Tibial artery (tissue), 4 donors: Measurements from ENCODE around the gene ZFP14.

ENCODE experiments used
- DNase-seq, 2 donors: peaks; one replicate each; pipeline ENCODE4 v3.0.0-alpha.2; 2019
- H3K27ac ChIP-seq, 2 donors: fragments of 200-600 bp; sonication (generic) in 1 of 2; 1 replicate in 1 of 2; 2 replicates in 1 of 2; pipeline ENCODE4 v1.5.1; 2018 to 2019; ENCODE audit warnings: mild to moderate bottlenecking in 1 of 2
- H3K27me3 ChIP-seq, 2 donors: fragments of 200-600 bp; sonication (generic) in 1 of 2; one replicate each; pipeline versions ENCODE4 v1.5.1 to v1.6.0; 2016 to 2019
- H3K36me3 ChIP-seq, 3 donors: fragments of 200-600 bp; sonication (generic) in 2 of 3; one replicate each; pipeline ENCODE4 v1.5.1; 2016 to 2019; ENCODE audit warnings: mild to moderate bottlenecking in 2 of 3
- H3K4me1 ChIP-seq, 4 donors: fragments of 200-600 bp; sonication (generic) in 2 of 4; 1 replicate in 3 of 4; 2 replicates in 1 of 4; pipeline ENCODE4 v1.5.1; 2016 to 2019
- H3K4me3 ChIP-seq, 2 donors: fragments of 200-600 bp; sonication (generic) in 1 of 2; 1 replicate in 1 of 2; 2 replicates in 1 of 2; pipeline ENCODE4 v1.5.1; 2018 to 2019; ENCODE audit warnings: mild to moderate bottlenecking in 2 of 2
- H3K9me3 ChIP-seq, 3 donors: fragments of 200-600 bp; sonication (generic) in 1 of 3; one replicate each; pipeline ENCODE4 v1.5.1; 2016 to 2019
- intact Hi-C: fragments of 100-400 bp; cut with DNase I; formaldehyde crosslinking; loops from one replicate; pipeline ENCODE4 v1.15.0; 2023; ENCODE audit warnings: low total_unique reads
- TF ChIP-seq, protein P1 (sequence below), 2 experiments: fragments of 200-600 bp in 1 of 2; fragments of 450-650 bp in 1 of 2; IDR thresholded peaks; one replicate each; pipeline ENCODE4 v1.5.1; 2017 to 2019; ENCODE audit warnings: antibody characterized with exemption in 2 of 2, mild to moderate bottlenecking in 1 of 2, moderate library complexity in 1 of 2

Gene ZFP14

DNA sequence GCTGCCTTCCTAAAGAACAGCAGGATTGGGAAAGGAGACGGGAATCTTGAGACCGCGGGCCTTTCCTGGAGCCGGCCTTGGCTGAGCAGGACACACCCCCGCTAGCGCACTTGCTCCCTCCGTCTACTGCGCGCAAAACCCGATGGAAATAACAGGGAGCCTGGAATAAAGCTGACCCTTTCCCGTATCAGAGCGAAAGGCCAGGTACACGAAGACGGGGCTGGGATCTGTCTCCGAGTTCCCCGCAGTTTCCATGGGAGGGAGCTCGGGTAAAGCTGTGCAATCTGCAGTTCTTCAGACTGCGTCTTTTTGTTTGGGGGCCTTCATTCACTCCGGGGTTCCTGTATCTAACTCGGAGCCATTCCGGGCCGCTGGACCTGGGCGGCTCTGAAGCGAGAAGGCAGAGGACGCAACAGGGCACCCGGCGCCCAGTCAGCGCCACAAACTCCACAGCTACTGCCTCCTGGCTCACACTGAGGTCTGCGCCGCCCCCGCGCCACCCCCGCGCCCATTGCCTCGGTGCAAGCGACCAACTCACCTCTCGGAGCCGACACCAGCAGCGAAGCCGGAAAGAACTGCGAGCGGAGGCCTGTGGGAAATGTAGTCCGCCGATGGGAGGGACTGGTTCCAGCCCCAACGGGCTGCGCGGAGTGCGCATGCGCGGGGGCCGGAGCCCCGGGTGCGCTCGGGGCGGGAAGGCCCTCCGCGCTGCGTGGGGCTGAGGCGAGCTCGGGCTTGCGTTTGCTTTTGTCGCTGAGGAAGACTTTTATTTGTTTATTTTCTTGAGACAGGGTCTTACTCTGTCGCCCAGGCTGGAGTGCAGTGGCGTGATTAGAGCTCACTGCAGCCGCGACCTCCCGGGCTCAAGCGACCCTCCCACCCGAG lies at the start of gene ZFP14:
ZFP14 (minus strand) TSS at position 577 of the 885 bp plus-strand sequence. CDS start 11,309 bp downstream, outside the sequence.
- DNase-seq, result peak; percentile 90 to 95
- intact Hi-C loops, result no loop called here
- no peaks in the 10 kb centered on the region for H3K9me3 ChIP-seq
- H3K4me1 ChIP-seq, result peaks cover 0 to 22% (median 13%) of the 10 kb centered on the region in 4 donors
- peak within 1 kb of the TSS; percentile 81 to 84 for H3K27ac ChIP-seq
- H3K27me3 ChIP-seq, result no peaks in the 10 kb centered on the region
- H3K36me3 ChIP-seq, result no peaks in the 10 kb centered on the region
- TF ChIP-seq, protein P1, sequence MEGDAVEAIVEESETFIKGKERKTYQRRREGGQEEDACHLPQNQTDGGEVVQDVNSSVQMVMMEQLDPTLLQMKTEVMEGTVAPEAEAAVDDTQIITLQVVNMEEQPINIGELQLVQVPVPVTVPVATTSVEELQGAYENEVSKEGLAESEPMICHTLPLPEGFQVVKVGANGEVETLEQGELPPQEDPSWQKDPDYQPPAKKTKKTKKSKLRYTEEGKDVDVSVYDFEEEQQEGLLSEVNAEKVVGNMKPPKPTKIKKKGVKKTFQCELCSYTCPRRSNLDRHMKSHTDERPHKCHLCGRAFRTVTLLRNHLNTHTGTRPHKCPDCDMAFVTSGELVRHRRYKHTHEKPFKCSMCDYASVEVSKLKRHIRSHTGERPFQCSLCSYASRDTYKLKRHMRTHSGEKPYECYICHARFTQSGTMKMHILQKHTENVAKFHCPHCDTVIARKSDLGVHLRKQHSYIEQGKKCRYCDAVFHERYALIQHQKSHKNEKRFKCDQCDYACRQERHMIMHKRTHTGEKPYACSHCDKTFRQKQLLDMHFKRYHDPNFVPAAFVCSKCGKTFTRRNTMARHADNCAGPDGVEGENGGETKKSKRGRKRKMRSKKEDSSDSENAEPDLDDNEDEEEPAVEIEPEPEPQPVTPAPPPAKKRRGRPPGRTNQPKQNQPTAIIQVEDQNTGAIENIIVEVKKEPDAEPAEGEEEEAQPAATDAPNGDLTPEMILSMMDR (IDR thresholded peaks at IDR 0.05), result peak in 1 of 2 experiments; percentile 10
- peak within 1 kb of the TSS; percentile 67 to 72 for H3K4me3 ChIP-seq

DNA sequence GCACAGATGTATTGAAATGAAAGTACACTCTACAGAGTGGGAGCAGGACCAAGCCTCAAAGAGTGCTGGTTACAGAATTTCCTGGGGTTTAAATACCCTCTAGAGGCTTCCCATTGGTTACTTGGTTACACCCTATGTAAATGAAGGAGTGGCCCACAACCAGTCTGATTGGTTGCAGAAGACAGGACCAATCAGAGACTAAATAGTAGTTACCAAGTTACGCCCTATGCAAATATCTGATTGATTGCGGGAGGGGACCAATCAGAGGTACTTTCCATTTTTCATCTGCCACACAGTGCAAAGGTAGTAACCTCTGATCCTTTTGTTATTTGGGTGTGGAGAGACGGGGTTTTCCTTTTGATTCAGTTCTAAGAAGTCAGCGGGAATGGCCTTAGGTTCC lies 44.9 kb upstream of the ZFP14 start:
- intact Hi-C loops, result loop anchor here (10.0 kb wide), 1 partner anchor 61 kb away; the partner anchor contains the start of gene ZNF566
- TF ChIP-seq, protein P1 (IDR thresholded peaks at IDR 0.05), result no peak
- no peak for DNase-seq
- Histone ChIP-seq H3K4me1 (peaks cover 0 to 10% (median 6%) of the 10 kb centered on the region in 4 donors), H3K27ac (no peak overlapping the region), H3K9me3 (no peaks in the 10 kb centered on the region), H3K4me3 (no peak overlapping the region), H3K36me3 (no peaks in the 10 kb centered on the region), H3K27me3 (no peaks in the 10 kb centered on the region)

DNA sequence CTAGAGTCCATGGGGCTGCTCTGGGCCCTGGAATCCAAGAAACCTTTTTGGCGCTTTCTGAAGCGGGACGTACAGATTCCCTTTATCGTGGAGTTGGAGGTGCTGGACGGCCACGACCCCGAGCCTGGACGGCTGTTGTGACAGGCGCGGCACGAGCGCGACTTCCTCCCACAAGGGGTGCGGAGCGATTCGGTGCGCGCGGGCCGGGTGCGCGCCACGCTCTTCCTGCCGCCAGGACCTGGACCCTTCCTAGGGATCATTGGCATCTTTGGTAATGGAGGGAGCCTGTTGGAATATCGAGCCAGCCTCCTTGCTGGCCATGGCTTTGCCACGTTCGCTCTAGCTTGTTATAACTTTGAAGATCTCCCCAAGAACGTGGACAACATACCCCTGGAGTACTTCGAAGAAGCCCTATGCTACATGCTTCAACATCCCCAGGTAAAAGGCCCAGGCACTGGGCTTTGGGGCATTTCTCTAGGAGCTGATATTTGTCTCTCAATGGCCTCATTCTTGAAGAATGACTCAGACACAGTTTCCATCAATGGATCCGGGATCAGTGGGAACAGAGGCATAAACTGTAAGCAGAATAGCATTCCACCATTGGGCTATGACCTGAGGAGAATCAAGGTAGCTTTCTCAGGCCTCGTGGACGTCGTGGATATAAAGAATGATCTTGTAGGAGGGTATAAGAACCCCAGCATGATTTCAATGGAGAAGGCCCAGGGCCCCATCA lies 42.9 kb upstream of the ZFP14 start:
- peak overlapping the region; percentile 55 to 66 for H3K4me3 ChIP-seq
- intact Hi-C loops, result loop anchor here (10.0 kb wide), 1 partner anchor 63 kb away; the partner anchor contains the start of gene ZNF566
- peaks cover 0 to 19% (median 15%) of the 10 kb centered on the region in 4 donors for H3K4me1 ChIP-seq
- no peak for DNase-seq
- H3K9me3 ChIP-seq, result no peaks in the 10 kb centered on the region
- TF ChIP-seq, protein P1 (IDR thresholded peaks at IDR 0.05), result no peak
- H3K36me3 ChIP-seq, result no peaks in the 10 kb centered on the region
- H3K27me3 ChIP-seq, result no peaks in the 10 kb centered on the region
- H3K27ac ChIP-seq, result peak overlapping the region; percentile 73 to 75

DNA sequence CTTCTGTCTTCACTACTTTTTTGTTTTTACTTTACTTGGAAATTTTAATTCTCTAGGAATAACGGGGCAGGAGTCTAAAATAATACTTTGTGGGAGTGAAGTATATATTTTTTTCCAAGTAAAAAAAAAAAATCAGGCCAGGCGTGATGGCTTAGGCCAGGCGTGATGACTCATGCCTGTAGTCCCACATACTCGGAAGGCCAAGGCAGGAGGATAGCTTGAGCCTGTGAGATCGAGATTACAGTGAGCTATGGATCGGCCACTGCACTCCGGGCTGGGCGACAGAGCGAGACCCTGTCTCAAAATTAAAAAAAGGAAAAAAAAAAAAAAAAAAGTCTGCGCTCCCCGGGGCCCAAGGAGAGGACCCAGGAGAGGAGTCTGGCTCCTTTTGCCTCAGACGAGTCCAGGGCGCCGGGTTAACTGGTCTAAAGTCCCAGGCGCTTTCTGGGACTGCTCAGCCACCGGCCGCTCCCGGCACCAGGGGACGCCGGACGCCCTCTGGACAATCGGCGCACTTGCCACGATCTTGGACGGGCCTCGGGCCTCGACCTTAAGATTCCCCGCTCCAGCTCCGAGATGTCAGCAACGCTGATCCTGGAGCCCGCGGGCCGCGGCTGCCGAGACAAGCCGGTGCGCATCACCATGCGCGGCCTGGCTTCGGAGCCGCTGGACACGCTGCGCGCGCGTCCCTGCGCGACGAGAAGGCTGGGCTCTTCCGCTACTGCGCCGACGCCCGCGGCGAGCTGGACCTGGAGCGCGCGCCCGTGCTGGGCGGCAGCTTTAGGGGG lies 42.2 kb upstream of the ZFP14 start:
- Histone ChIP-seq H3K27me3 (no peaks in the 10 kb centered on the region), H3K4me3 (peak overlapping the region; percentile 55 to 66), H3K36me3 (no peaks in the 10 kb centered on the region), H3K4me1 (peaks cover 0 to 19% (median 15%) of the 10 kb centered on the region in 4 donors), H3K27ac (peak overlapping the region; percentile 73 to 75), H3K9me3 (no peaks in the 10 kb centered on the region)
- TF ChIP-seq, protein P1 (IDR thresholded peaks at IDR 0.05), result no peak
- DNase-seq, result peak in 1 of 2 donors; percentile 64
- intact Hi-C loops, result loop anchor here (10.0 kb wide), 1 partner anchor 64 kb away; the partner anchor contains the start of gene ZNF566
